B cell (primary cell): ENCODE results near the gene CHCHD6. TPM values are rescaled to one million over a fixed set of nuclear protein-coding genes. Genes with fewer than 3 reads are reported as not detected.

Experiments used
- ATAC-seq: fragments of 200-7000 bp; cut with Tn5 transposase; one replicate; pipeline ENCODE4 v1.10.0; 2021; ENCODE audit warnings: low read depth, mild to moderate bottlenecking, moderate number of reproducible peaks, moderate library complexity
- CTCF ChIA-PET: fragments of 350-600 bp; sonication (Branson Sonifier 250); formaldehyde crosslinking; loops from one replicate; lab custom pipeline; 2021; ENCODE audit warnings: antibody characterized with exemption, inconsistent platforms; lab: Charles Lee
- POLR2A ChIA-PET: fragments of 350-600 bp; sonication (Branson Sonifier 250); formaldehyde crosslinking; loops from one replicate; lab custom pipeline; 2021; ENCODE audit warnings: antibody characterized with exemption; lab: Charles Lee
- DNase-seq: peaks from one replicate; pipeline ENCODE4 v3.0.0; 2013
- H2AFZ ChIP-seq: 2 replicates; pipeline ENCODE4 v1.6.1; 2012; ENCODE audit warnings: mild to moderate bottlenecking, low read depth, low read length; ENCODE audit not compliant: insufficient read depth, poor library complexity, severe bottlenecking
- H3K27ac ChIP-seq, 2 donors: 1 replicate in 1 of 2; 2 replicates in 1 of 2; pipeline ENCODE4 v1.5.1; 2012 to 2013; ENCODE audit warnings: low read length in 2 of 2, mild to moderate bottlenecking in 2 of 2, moderate library complexity in 1 of 2
- H3K27me3 ChIP-seq, 4 experiments: fragments of 200-600 bp in 1 of 4; sonication (generic) in 1 of 4; replicated peaks in 1 of 4; 1 replicate in 2 of 4; 2 replicates in 2 of 4; pipeline versions ENCODE4 v1.6.1 to v1.7.0; 2013 to 2016; ENCODE audit warnings: low read length in 3 of 4, mild to moderate bottlenecking in 2 of 4, mixed read lengths in 1 of 4, moderate library complexity in 1 of 4; ENCODE audit not compliant: insufficient read depth in 4 of 4, control insufficient read depth in 3 of 4; ENCODE audit errors: control extremely low read depth in 1 of 4
- H3K36me3 ChIP-seq, 2 experiments: replicated peaks in 1 of 2; 1 replicate in 1 of 2; 2 replicates in 1 of 2; pipeline versions ENCODE4 v1.6.1 to v1.7.1; 2013; ENCODE audit warnings: low read length in 1 of 2; ENCODE audit not compliant: insufficient read depth in 2 of 2, control insufficient read depth in 1 of 2; ENCODE audit errors: control extremely low read depth in 1 of 2, extremely low read depth in 1 of 2
- H3K4me1 ChIP-seq, 2 donors: fragments of 200-600 bp in 1 of 2; sonication (generic) in 1 of 2; 1 replicate in 1 of 2; 2 replicates in 1 of 2; pipeline versions ENCODE4 v1.5.1 to v1.6.1; 2013 to 2017; ENCODE audit warnings: low read length in 2 of 2; ENCODE audit not compliant: control insufficient read depth in 2 of 2, insufficient read depth in 2 of 2
- H3K4me2 ChIP-seq: replicated peaks from 2 replicates; pipeline ENCODE3; 2012; ENCODE audit warnings: mild to moderate bottlenecking, low read depth, low read length; ENCODE audit not compliant: poor library complexity, severe bottlenecking
- H3K4me3 ChIP-seq, 5 experiments: fragments of 200-600 bp in 1 of 5; sonication (generic) in 1 of 5; 1 replicate in 3 of 5; 2 replicates in 2 of 5; pipeline versions ENCODE4 v1.5.1 to v1.7.0; 2011 to 2016; ENCODE audit warnings: low read length in 4 of 5, mild to moderate bottlenecking in 4 of 5, low read depth in 2 of 5, control low read depth in 1 of 5, moderate library complexity in 1 of 5; ENCODE audit not compliant: insufficient read depth in 1 of 5; ENCODE audit errors: control extremely low read depth in 1 of 5, extremely low read depth in 1 of 5
- H3K79me2 ChIP-seq: fragments of 200-600 bp; sonication (generic); one replicate; pipeline ENCODE4 v1.6.0; 2016; ENCODE audit warnings: low read length; ENCODE audit not compliant: control insufficient read depth, insufficient read depth
- H3K9ac ChIP-seq: fragments of 200-600 bp; sonication (generic); 2 replicates; pipeline ENCODE4 v1.6.1; 2017; ENCODE audit warnings: mild to moderate bottlenecking, low read length, moderate library complexity
- H3K9me3 ChIP-seq, 3 donors: one replicate each; pipeline versions ENCODE4 v1.6.1 to v1.7.1; 2013; ENCODE audit warnings: low read length in 2 of 3; ENCODE audit not compliant: control insufficient read depth in 2 of 3, insufficient read depth in 1 of 3; ENCODE audit errors: control extremely low read depth in 1 of 3
- H4K20me1 ChIP-seq: 2 replicates; pipeline ENCODE4 v1.6.0; 2012; ENCODE audit warnings: mild to moderate bottlenecking, low read length; ENCODE audit not compliant: insufficient read depth, control insufficient read depth, poor library complexity, severe bottlenecking
- H3K27ac Mint-ChIP-seq: one replicate; pipeline ENCODE4 v1.8.0; 2021; ENCODE audit warnings: mixed read lengths
- H3K27me3 Mint-ChIP-seq: one replicate; pipeline ENCODE4 v1.8.0; 2021; ENCODE audit warnings: mixed read lengths
- H3K4me1 Mint-ChIP-seq: one replicate; pipeline ENCODE4 v1.8.0; 2021; ENCODE audit warnings: mixed read lengths
- H3K4me3 Mint-ChIP-seq: one replicate; pipeline ENCODE4 v1.8.0; 2021; ENCODE audit warnings: mixed read lengths
- H3K9me3 Mint-ChIP-seq: one replicate; pipeline ENCODE4 v1.8.0; 2022; ENCODE audit warnings: mixed read lengths; ENCODE audit not compliant: insufficient read depth
- CTCF ChIP-seq: fragments of 200-600 bp; IDR thresholded peaks from one replicate; pipeline ENCODE4 v1.8.0; 2022; ENCODE audit warnings: antibody characterized with exemption, mild to moderate bottlenecking
- EZH2 ChIP-seq: IDR thresholded peaks from 2 replicates; pipeline ENCODE4 v1.6.1; 2012; ENCODE audit warnings: borderline replicate concordance, low read depth, mild to moderate bottlenecking, moderate library complexity, low read length; ENCODE audit not compliant: insufficient read depth, poor library complexity, severe bottlenecking
- WGBS: methylation state at CpG from one replicate; pipeline ENCODE4 v1.1.5; 2013; ENCODE audit warnings: missing lambda C conversion rate; ENCODE audit not compliant: insufficient coverage; 5-methylcytosine and 5-hydroxymethylcytosine counted together
- intact Hi-C: fragments of 100-400 bp; cut with micrococcal nuclease; formaldehyde crosslinking; loops from one replicate; pipeline ENCODE4 v1.10.0; 2022
- polyA plus RNA-seq: library from polyadenylated mRNA; depleted of rRNA; stranded (reverse); fragments of >200 nt; gene quantifications from 2 replicates; pipeline ENCODE4 v1.2.3, GENCODE V29; 2012
- total RNA-seq, 2 donors: library from RNA; stranded (reverse); fragments of 120-200 nt in 1 of 2; gene quantifications; 1 replicate in 1 of 2; 2 replicates in 1 of 2; pipeline versions ENCODE4 v1.2.3 to v1.2.4, GENCODE V29; 2013 to 2022

Gene CHCHD6
- total and polyA plus RNA-seq, 2 donors (not counting 1 experiment from before 2014, with no cell fraction given): 8.0 to 13.5 TPM

GRCh38 chr3:126751611-126752302 lies 47.7 kb downstream of the CHCHD6 start:
- POLR2A ChIA-PET: no interaction called here

More at GRCh38 chr3:126751611-126752302, 47.7 kb downstream of the CHCHD6 start:
- TF ChIP-seq CTCF (no peak), EZH2 (no peak)
- Histone ChIP-seq H3K27ac (no peak overlapping the region), H3K9ac (no peak overlapping the region), H3K36me3 (no peaks in the 10 kb centered on the region), H3K27me3 (no peaks in the 10 kb centered on the region), H3K4me1 (no peaks in the 10 kb centered on the region), H3K79me2 (no peaks in the 10 kb centered on the region), H3K9me3 (no peaks in the 10 kb centered on the region), H4K20me1 (no peaks in the 10 kb centered on the region), H3K4me3 (no peak overlapping the region), H2AFZ (no peak overlapping the region), H3K4me2 (no peak overlapping the region)
- DNase-seq (no peak), ATAC-seq (no peak)
- intact Hi-C loops: loop anchor here (1.0 to 5.0 kb wide), 3 partner anchors 72 to 426 kb away; no protein-coding TSS in a partner anchor
- Mint-ChIP-seq H3K9me3 (no peaks in the 10 kb centered on the region), H3K4me1 (no peaks in the 10 kb centered on the region), H3K27me3 (no peaks in the 10 kb centered on the region), H3K4me3 (no peak overlapping the region), H3K27ac (no peak overlapping the region)
- 67% methylated on average over 4 of the region's 7 CpGs for WGBS
- CTCF ChIA-PET: interaction anchor here (0.7 to 9.1 kb wide), 15 partner anchors 8 to 794 kb away, joined by 3 to 89 read pairs (median 5); partner anchors contain the start of gene PLXNA1
